ENCODE data around the gene SUPV3L1. TPM values are rescaled to one million over a fixed set of nuclear protein-coding genes. Genes with fewer than 3 reads are reported as not detected.

The SUPV3L1 gene
- total RNA-seq, 1 donor from 2014 or later: 30.0 TPM

GRCh38 chr10:69182005-69182404 lies 2.0 kb downstream of the SUPV3L1 start:
- intact Hi-C loops (cut with DNase I): loop anchor here (10.0 kb wide), 1 partner anchor 177 kb away; no protein-coding TSS in a partner anchor
- no peak for DNase-seq (ENCODE audit: low spot score)

GRCh38 chr10:69186524-69186923 lies 6.5 kb downstream of the SUPV3L1 start:
- no peak for DNase-seq (ENCODE audit: low spot score)
- intact Hi-C loops (cut with DNase I): loop anchor here (10.0 kb wide), 1 partner anchor 182 kb away; no protein-coding TSS in a partner anchor

- no peak for DNase-seq (ENCODE audit: low spot score)
- intact Hi-C loops (cut with DNase I): no loop called here
Observed at GRCh38 chr10:69201045-69201444, 21.0 kb downstream of the SUPV3L1 start.

GRCh38 chr10:69202332-69202731 lies 22.3 kb downstream of the SUPV3L1 start:
- no peak for DNase-seq (ENCODE audit: low spot score)
- intact Hi-C loops (cut with DNase I): no loop called here

- no peak for DNase-seq (ENCODE audit: low spot score)
- intact Hi-C loops (cut with DNase I): no loop called here
Observed at GRCh38 chr10:69208761-69209160, 28.7 kb downstream of the SUPV3L1 start.

- intact Hi-C loops (cut with DNase I): no loop called here
- DNase-seq (ENCODE audit: low spot score): no peak
Observed at GRCh38 chr10:69209787-69210484, 29.9 kb downstream of the SUPV3L1 start.

- no peak for DNase-seq (ENCODE audit: low spot score)
- intact Hi-C loops (cut with DNase I): no loop called here
Observed at GRCh38 chr10:69211104-69211503, 31.1 kb downstream of the SUPV3L1 start.

GRCh38 chr10:69211524-69211923 lies 31.5 kb downstream of the SUPV3L1 start:
- no peak for DNase-seq (ENCODE audit: low spot score)
- intact Hi-C loops (cut with DNase I): no loop called here

- intact Hi-C loops (cut with DNase I): no loop called here
- DNase-seq (ENCODE audit: low spot score): no peak
Observed at GRCh38 chr10:69213591-69214311, 33.7 kb downstream of the SUPV3L1 start.

- intact Hi-C loops (cut with DNase I): no loop called here
- DNase-seq (ENCODE audit: low spot score): no peak
Observed at GRCh38 chr10:69214666-69215131, 34.7 kb downstream of the SUPV3L1 start.

- intact Hi-C loops (cut with DNase I): no loop called here
- no peak for DNase-seq (ENCODE audit: low spot score)
Observed at GRCh38 chr10:69215405-69216171, 35.6 kb downstream of the SUPV3L1 start.

GRCh38 chr10:69216577-69217118 lies 36.6 kb downstream of the SUPV3L1 start:
- no peak for DNase-seq (ENCODE audit: low spot score)
- intact Hi-C loops (cut with DNase I): no loop called here

GRCh38 chr10:69217119-69217754 lies 37.2 kb downstream of the SUPV3L1 start:
- no peak for DNase-seq (ENCODE audit: low spot score)
- intact Hi-C loops (cut with DNase I): no loop called here

- intact Hi-C loops (cut with DNase I): no loop called here
- no peak for DNase-seq (ENCODE audit: low spot score)
Observed at GRCh38 chr10:69218831-69219230, 38.8 kb downstream of the SUPV3L1 start.

- DNase-seq (ENCODE audit: low spot score): no peak
- intact Hi-C loops (cut with DNase I): no loop called here
Observed at GRCh38 chr10:69220041-69220451, 40.0 kb downstream of the SUPV3L1 start, which contains the start of gene HKDC1. Gene HKDC1, plus strand, starts transcription at chr10:69220332. Its CDS starts 104 bp downstream, at chr10:69220436.

GRCh38 chr10:69220507-69220906 lies 40.5 kb downstream of the SUPV3L1 start:
- DNase-seq (ENCODE audit: low spot score): no peak
- intact Hi-C loops (cut with DNase I): no loop called here

- no peak for DNase-seq (ENCODE audit: low spot score)
- intact Hi-C loops (cut with DNase I): no loop called here
Observed at GRCh38 chr10:69222157-69223027, 42.4 kb downstream of the SUPV3L1 start.

GRCh38 chr10:69223028-69223342 lies 43.0 kb downstream of the SUPV3L1 start:
- intact Hi-C loops (cut with DNase I): no loop called here
- DNase-seq (ENCODE audit: low spot score): no peak
